Inflammatory macrophage (primary cell): ENCODE data around the gene SERINC4.
A peak's percentile ranks its signal among the peaks of the same experiment; 100 is the strongest.

Source experiments
- DNase-seq, 2 donors: peaks; one replicate each; pipeline ENCODE4 v3.0.0-alpha.2; 2020 to 2022

Gene SERINC4

GRCh38 chr15:43749690-43750345, 50.2 kb downstream of the SERINC4 start:
- peak; percentile 25 to 52 for DNase-seq

- DNase-seq: peak; percentile 1 to 35
Observed at GRCh38 chr15:43748376-43748775, 51.6 kb downstream of the SERINC4 start.

GRCh38 chr15:43746903-43747309, 53.1 kb downstream of the SERINC4 start:
- peak; percentile 53 to 57 for DNase-seq

DNA sequence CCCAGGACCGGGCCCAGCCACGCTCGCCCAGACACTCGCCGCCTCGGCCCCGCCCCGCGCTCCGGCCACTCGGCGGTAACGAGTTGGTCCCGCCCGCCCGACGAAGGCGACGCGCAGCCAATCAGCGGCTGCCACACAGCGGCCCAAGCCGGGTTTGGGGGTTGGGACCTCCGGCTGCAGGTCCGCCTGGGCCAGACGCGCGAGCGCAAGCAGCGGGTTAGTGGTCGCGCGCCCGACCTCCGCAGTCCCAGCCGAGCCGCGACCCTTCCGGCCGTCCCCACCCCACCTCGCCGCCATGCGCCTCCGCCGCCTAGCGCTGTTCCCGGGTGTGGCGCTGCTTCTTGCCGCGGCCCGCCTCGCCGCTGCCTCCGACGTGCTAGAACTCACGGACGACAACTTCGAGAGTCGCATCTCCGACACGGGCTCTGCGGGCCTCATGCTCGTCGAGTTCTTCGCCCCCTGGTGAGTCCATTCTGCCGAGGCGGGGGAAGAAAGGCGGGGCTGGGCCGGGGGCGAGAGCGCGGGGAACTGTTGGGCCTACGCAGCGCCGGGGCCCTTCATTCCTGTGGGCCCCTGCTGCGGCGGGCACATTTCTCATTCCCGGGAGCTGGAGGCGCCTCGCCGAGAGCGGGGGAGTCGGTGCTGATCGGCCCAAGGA, 53.6 kb downstream of the SERINC4 start, which contains the start of gene PDIA3:
Gene PDIA3, plus strand, starts transcription at position 194 of the 658 bp plus-strand sequence. Its CDS starts 102 bp downstream, at position 296.
- peak; percentile 94 for DNase-seq
